Renal cortex interstitium (tissue), 11 donors: Measurements from ENCODE around the gene LSMEM2. TPM values are rescaled to one million over a fixed set of nuclear protein-coding genes. Genes with fewer than 3 reads are reported as not detected.

Experiments used
- DNase-seq, 11 donors: peaks; one replicate each; pipeline ENCODE4 v3.0.0-alpha.2; 2013; ENCODE audit warnings: low read depth in 9 of 11, low spot score in 4 of 11; ENCODE audit errors: extremely low read depth in 1 of 11
- polyA plus RNA-seq, 3 donors: library from polyadenylated mRNA; unstranded; fragments of 120-200 nt; gene quantifications; one replicate each; pipeline ENCODE4 v1.2.1, GENCODE V29; 2013; ENCODE audit not compliant: insufficient read length in 3 of 3

The LSMEM2 gene
- polyA plus RNA-seq, 3 donors, result 0.33 to 0.95 (median 0.45) TPM

GRCh38 chr3:50327129-50327528, 48.2 kb downstream of the LSMEM2 start:
- no peak for DNase-seq

- DNase-seq, result peak; percentile 89 to 98 (median 96)
Measured at GRCh38 chr3:50327943-50328691, 49.2 kb downstream of the LSMEM2 start, which contains the start of gene TUSC2. TUSC2 (minus strand) TSS chr3:50328223; CDS start chr3:50328099, 124 bp downstream.

GRCh38 chr3:50330330-50330729, 51.4 kb downstream of the LSMEM2 start:
- no peak for DNase-seq

- DNase-seq, result no peak
Measured at GRCh38 chr3:50331364-50331907, 52.5 kb downstream of the LSMEM2 start.

- no peak for DNase-seq
Measured at GRCh38 chr3:50333744-50334328, 54.9 kb downstream of the LSMEM2 start.

GRCh38 chr3:50334339-50335075, 55.6 kb downstream of the LSMEM2 start:
- DNase-seq, result no peak

GRCh38 chr3:50336452-50337174, 57.7 kb downstream of the LSMEM2 start:
- DNase-seq, result no peak

- peak; percentile 87 to 98 (median 97) for DNase-seq
Measured at GRCh38 chr3:50337175-50337861, 58.4 kb downstream of the LSMEM2 start.

Other genes with a start within 250 kb of the LSMEM2 start
- 100 to 1,000 TPM; 260 to 395 (median 268) TPM for gene RBM5, start 190.2 kb upstream of the LSMEM2 start, polyA plus RNA-seq
- gene SEMA3F, start 123.8 kb upstream of the LSMEM2 start, polyA plus RNA-seq, result 10 to 100 TPM; 57.6 to 81.6 (median 63.1) TPM
- not detected for gene GNAT1, start 87.5 kb upstream of the LSMEM2 start, polyA plus RNA-seq
- gene SLC38A3, start 73.8 kb upstream of the LSMEM2 start, polyA plus RNA-seq, result 1 to 10 TPM; 7.2 to 7.3 (median 7.2) TPM
- 100 to 1,000 TPM; 189 to 229 (median 189) TPM for gene GNAI2, start 42.9 kb upstream of the LSMEM2 start, polyA plus RNA-seq
- 100 to 1,000 TPM in 1 of 3 donors, 10 to 100 TPM in 2; 69.5 to 169 (median 95.4) TPM for gene SEMA3B, start 9.9 kb upstream of the LSMEM2 start, polyA plus RNA-seq
- gene IFRD2, start 13.3 kb downstream of the LSMEM2 start, polyA plus RNA-seq, result 10 to 100 TPM; 38.6 to 50.0 (median 46.7) TPM
- gene HYAL3, start 20.3 kb downstream of the LSMEM2 start, polyA plus RNA-seq, result 1 to 10 TPM; 2.9 to 5.5 (median 3.2) TPM
- gene NAA80, start 20.3 kb downstream of the LSMEM2 start, polyA plus RNA-seq, result 10 to 100 TPM in 2 of 3 donors, 1 to 10 TPM in 1; 7.2 to 12.8 (median 10.0) TPM
- 1 to 10 TPM; 6.1 to 7.4 (median 7.2) TPM for gene HYAL1, start 24.5 kb downstream of the LSMEM2 start, polyA plus RNA-seq
- 10 to 100 TPM; 57.0 to 86.5 (median 71.4) TPM for gene HYAL2, start 43.7 kb downstream of the LSMEM2 start, polyA plus RNA-seq
- 10 to 100 TPM; 23.4 to 26.4 (median 26.2) TPM for gene TUSC2, start 49.1 kb downstream of the LSMEM2 start, polyA plus RNA-seq
- 10 to 100 TPM; 16.4 to 22.2 (median 22.1) TPM for gene RASSF1, start 61.7 kb downstream of the LSMEM2 start, polyA plus RNA-seq
- 1 to 10 TPM; 2.9 to 3.9 (median 3.6) TPM for gene ZMYND10, start 66.6 kb downstream of the LSMEM2 start, polyA plus RNA-seq
- gene NPRL2, start 71.7 kb downstream of the LSMEM2 start, polyA plus RNA-seq, result 10 to 100 TPM; 30.2 to 35.9 (median 30.5) TPM
- 10 to 100 TPM; 12.4 to 17.0 (median 13.4) TPM for gene CYB561D2, start 71.8 kb downstream of the LSMEM2 start, polyA plus RNA-seq
- gene TMEM115, start 80.4 kb downstream of the LSMEM2 start, polyA plus RNA-seq, result 10 to 100 TPM; 29.1 to 42.9 (median 39.4) TPM
- gene CACNA2D2, start 224.5 kb downstream of the LSMEM2 start, polyA plus RNA-seq, result 10 to 100 TPM; 14.0 to 17.2 (median 14.6) TPM